Calu3 (cell line): ENCODE results near the gene RETREG1. TPM values are rescaled to one million over a fixed set of nuclear protein-coding genes. Genes with fewer than 3 reads are reported as not detected.

Experiments used
- BruUV-seq: library from RNA; stranded (reverse); fragments of 400-500 nt; replicated peaks from 2 replicates; lab custom pipeline; 2021; lab: Mats Ljungman, UMichigan
- CTCF ChIA-PET: fragments of 300-600 bp; sonication (Branson Sonifier 250); formaldehyde crosslinking; loops from one replicate; lab custom pipeline; 2022; ENCODE audit warnings: antibody characterized with exemption; lab: Charles Lee
- DNase-seq: peaks from one replicate; pipeline ENCODE4 v3.0.0; 2022
- H3K27ac Mint-ChIP-seq: one replicate; pipeline ENCODE4 v1.8.0; 2022; ENCODE audit warnings: mixed read lengths; ENCODE audit not compliant: unreplicated experiment
- H3K27me3 Mint-ChIP-seq: one replicate; pipeline ENCODE4 v1.8.0; 2022; ENCODE audit warnings: mixed read lengths; ENCODE audit not compliant: unreplicated experiment
- H3K36me3 Mint-ChIP-seq: one replicate; pipeline ENCODE4 v1.8.0; 2022; ENCODE audit warnings: mild to moderate bottlenecking, moderate library complexity, mixed read lengths; ENCODE audit not compliant: insufficient read depth, unreplicated experiment
- H3K4me1 Mint-ChIP-seq: one replicate; pipeline ENCODE4 v1.8.0; 2022; ENCODE audit warnings: mild to moderate bottlenecking, low read depth, mixed read lengths; ENCODE audit not compliant: unreplicated experiment
- H3K4me3 Mint-ChIP-seq: one replicate; pipeline ENCODE4 v1.8.0; 2022; ENCODE audit warnings: mild to moderate bottlenecking, low read depth, moderate library complexity, mixed read lengths; ENCODE audit not compliant: unreplicated experiment
- H3K9me3 Mint-ChIP-seq: one replicate; pipeline ENCODE4 v1.8.0; 2022; ENCODE audit warnings: low read depth, mixed read lengths; ENCODE audit not compliant: unreplicated experiment
- intact Hi-C: fragments of 100-400 bp; cut with micrococcal nuclease; formaldehyde crosslinking; loops from one replicate; pipeline ENCODE4 v1.10.0; 2022; ENCODE audit not compliant: unreplicated experiment
- total RNA-seq: library from RNA; stranded (reverse); gene quantifications from 2 replicates; pipeline ENCODE4 v1.2.3, GENCODE V29; 2022
- TF ChIP-seq, protein P1 (sequence below): fragments of 200-600 bp; IDR thresholded peaks from one replicate; pipeline ENCODE4 v1.8.0; 2022; ENCODE audit warnings: antibody characterized with exemption; ENCODE audit not compliant: unreplicated experiment

Gene RETREG1
- total RNA-seq, 1 experiment from 2014 or later = 12.0 TPM

DNA sequence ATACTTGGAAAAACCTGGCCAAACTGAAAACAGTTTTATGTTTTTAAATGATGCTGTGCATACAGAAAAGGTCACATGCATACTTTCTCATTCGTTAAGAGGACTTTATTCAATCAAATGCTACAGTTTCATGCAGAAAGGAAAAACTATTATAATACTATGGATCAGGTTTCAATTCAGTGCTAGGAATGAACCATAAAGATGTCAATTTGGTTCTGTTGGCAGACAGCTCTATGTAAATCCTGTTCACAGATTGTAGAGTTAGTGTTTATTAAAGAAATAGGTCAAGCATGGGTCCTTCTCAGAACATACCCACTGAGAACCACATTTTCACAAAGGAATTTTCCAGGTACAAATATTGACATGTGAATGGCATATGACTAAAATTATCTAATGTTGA, 57.1 kb downstream of the RETREG1 start:
- no peak for DNase-seq
- Mint-ChIP-seq H3K27me3 (peaks cover 4% of the 10 kb centered on the region), H3K27ac (no peak overlapping the region), H3K4me3 (no peak overlapping the region), H3K4me1 (no peaks in the 10 kb centered on the region), H3K9me3 (no peaks in the 10 kb centered on the region), H3K36me3 (no peaks in the 10 kb centered on the region)
- CTCF ChIA-PET = no interaction called here
- TF ChIP-seq, protein P1, sequence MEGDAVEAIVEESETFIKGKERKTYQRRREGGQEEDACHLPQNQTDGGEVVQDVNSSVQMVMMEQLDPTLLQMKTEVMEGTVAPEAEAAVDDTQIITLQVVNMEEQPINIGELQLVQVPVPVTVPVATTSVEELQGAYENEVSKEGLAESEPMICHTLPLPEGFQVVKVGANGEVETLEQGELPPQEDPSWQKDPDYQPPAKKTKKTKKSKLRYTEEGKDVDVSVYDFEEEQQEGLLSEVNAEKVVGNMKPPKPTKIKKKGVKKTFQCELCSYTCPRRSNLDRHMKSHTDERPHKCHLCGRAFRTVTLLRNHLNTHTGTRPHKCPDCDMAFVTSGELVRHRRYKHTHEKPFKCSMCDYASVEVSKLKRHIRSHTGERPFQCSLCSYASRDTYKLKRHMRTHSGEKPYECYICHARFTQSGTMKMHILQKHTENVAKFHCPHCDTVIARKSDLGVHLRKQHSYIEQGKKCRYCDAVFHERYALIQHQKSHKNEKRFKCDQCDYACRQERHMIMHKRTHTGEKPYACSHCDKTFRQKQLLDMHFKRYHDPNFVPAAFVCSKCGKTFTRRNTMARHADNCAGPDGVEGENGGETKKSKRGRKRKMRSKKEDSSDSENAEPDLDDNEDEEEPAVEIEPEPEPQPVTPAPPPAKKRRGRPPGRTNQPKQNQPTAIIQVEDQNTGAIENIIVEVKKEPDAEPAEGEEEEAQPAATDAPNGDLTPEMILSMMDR = no peak
- intact Hi-C loops = loop anchor here (10.0 kb wide), 1 partner anchor 645 kb away; no protein-coding TSS in a partner anchor
- no TSS peak for BruUV-seq

DNA sequence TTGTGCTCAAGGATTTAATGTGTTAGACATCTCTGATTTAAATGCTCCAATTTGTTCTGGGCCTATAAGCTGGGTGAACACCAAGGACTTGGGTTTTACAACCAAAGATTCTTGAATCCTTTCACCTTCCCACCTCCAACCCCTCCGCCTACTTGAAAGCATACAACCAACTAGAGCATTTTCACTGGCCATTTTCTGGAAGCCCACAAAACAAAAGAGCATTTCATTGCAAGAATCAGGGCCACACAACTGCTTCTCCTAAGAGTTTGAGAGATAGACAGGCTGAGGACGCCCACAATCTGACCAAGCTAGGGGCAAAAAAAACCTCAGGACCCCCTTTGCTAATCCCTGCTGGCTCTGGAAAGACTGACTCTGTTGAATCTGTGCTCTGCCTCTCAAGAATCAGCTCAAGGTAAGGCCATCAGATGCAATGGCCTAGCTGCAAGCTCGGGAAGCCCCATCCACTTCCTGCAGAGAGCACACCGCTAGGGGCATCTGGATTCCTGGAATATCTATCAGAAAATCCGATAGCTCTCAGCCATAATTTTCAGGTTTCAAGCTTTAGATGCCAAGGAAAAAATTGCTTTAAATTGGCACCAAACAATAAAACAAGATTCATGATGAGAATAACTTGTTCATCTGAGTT, 57.7 kb downstream of the RETREG1 start:
- Mint-ChIP-seq H3K27me3 (no peaks in the 10 kb centered on the region), H3K4me1 (peaks cover 5% of the 10 kb centered on the region), H3K4me3 (no peak overlapping the region), H3K27ac (no peak overlapping the region), H3K9me3 (no peaks in the 10 kb centered on the region), H3K36me3 (no peaks in the 10 kb centered on the region)
- CTCF ChIA-PET = interaction anchor here (0.6 kb wide), 1 partner anchor 176 kb away, joined by 3 read pairs; no protein-coding TSS in a partner anchor
- no TSS peak for BruUV-seq
- intact Hi-C loops = loop anchor here (10.0 kb wide), 1 partner anchor 646 kb away; no protein-coding TSS in a partner anchor
- TF ChIP-seq, protein P1 = no peak
- DNase-seq = no peak

DNA sequence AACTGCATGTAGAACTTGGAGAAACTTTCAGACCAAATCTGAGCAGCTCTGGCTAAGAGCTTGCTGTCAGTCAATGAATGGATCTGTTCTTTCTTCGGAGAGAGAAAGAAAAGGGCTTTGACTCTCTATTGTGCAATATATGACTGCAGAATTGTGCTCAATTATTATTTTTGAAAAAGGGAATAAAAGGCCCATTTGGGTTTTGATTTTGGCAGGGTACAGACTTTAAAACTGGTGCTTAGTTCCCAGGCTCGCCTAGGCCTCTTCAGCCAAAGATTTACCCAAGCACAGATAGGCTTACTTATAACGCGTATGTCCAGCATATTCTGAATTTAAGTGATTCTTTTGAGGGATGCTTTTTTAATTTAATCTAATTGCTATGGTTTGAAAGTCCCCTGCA, 59.3 kb downstream of the RETREG1 start:
- TF ChIP-seq, protein P1 = no peak
- CTCF ChIA-PET = no interaction called here

DNA sequence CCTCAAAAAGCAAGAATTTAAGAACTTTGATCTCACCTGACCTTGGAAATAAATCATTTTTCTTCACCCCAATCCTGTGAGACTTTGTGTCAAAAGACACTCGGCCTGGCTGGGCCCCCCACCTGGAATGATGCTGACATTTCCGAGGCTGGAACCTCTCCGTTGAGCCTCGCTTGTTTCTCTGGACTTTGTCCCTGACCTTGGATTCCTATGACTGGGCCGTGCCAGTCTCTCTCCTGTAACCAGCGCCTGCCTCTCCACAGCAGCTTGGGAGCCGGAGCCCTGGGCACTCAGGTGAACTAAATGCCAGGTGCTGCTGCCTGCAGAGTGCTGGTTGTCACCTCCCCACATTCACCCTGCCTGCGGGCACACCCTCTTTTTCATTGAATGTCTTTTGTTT, 62.7 kb downstream of the RETREG1 start:
- intact Hi-C loops = loop anchor here (5.0 to 10.0 kb wide), 2 partner anchors 47 to 651 kb away; no protein-coding TSS in a partner anchor
- no peaks in the 10 kb centered on the region for H3K9me3 Mint-ChIP-seq
- TF ChIP-seq, protein P1 = no peak
- no TSS peak for BruUV-seq
- CTCF ChIA-PET = no interaction called here
- no peak for DNase-seq
- no peak overlapping the region for H3K27ac Mint-ChIP-seq
- no peak overlapping the region for H3K4me3 Mint-ChIP-seq
- H3K27me3 Mint-ChIP-seq = no peaks in the 10 kb centered on the region
- no peaks in the 10 kb centered on the region for H3K36me3 Mint-ChIP-seq
- peaks cover 26% of the 10 kb centered on the region for H3K4me1 Mint-ChIP-seq

More for the DNA sequence above, 59.3 kb downstream of the RETREG1 start:
- no peaks in the 10 kb centered on the region for H3K36me3 Mint-ChIP-seq
- H3K4me1 Mint-ChIP-seq = peaks cover 13% of the 10 kb centered on the region
- no peaks in the 10 kb centered on the region for H3K9me3 Mint-ChIP-seq
- H3K4me3 Mint-ChIP-seq = no peak overlapping the region
- no peak overlapping the region for H3K27ac Mint-ChIP-seq
- BruUV-seq = no TSS peak
- H3K27me3 Mint-ChIP-seq = no peaks in the 10 kb centered on the region
- DNase-seq = no peak
- intact Hi-C loops = loop anchor here (10.0 kb wide), 1 partner anchor 647 kb away; no protein-coding TSS in a partner anchor
